HG02943 (cell line): ENCODE results near the gene CSPG4.
"Not testable (repeated sequence)": the region's sequence is repeated elsewhere in the genome, so short reads cannot be mapped to it uniquely, and the experiment has no call there.

Experiments used
- ATAC-seq: cut with Tn5 transposase; IDR thresholded peaks from one replicate; pipeline ENCODE4 v1.9.1; 2021; ENCODE audit warnings: mild to moderate bottlenecking, low read depth, moderate library complexity; ENCODE audit not compliant: unreplicated experiment

CSPG4 gene, protein sequence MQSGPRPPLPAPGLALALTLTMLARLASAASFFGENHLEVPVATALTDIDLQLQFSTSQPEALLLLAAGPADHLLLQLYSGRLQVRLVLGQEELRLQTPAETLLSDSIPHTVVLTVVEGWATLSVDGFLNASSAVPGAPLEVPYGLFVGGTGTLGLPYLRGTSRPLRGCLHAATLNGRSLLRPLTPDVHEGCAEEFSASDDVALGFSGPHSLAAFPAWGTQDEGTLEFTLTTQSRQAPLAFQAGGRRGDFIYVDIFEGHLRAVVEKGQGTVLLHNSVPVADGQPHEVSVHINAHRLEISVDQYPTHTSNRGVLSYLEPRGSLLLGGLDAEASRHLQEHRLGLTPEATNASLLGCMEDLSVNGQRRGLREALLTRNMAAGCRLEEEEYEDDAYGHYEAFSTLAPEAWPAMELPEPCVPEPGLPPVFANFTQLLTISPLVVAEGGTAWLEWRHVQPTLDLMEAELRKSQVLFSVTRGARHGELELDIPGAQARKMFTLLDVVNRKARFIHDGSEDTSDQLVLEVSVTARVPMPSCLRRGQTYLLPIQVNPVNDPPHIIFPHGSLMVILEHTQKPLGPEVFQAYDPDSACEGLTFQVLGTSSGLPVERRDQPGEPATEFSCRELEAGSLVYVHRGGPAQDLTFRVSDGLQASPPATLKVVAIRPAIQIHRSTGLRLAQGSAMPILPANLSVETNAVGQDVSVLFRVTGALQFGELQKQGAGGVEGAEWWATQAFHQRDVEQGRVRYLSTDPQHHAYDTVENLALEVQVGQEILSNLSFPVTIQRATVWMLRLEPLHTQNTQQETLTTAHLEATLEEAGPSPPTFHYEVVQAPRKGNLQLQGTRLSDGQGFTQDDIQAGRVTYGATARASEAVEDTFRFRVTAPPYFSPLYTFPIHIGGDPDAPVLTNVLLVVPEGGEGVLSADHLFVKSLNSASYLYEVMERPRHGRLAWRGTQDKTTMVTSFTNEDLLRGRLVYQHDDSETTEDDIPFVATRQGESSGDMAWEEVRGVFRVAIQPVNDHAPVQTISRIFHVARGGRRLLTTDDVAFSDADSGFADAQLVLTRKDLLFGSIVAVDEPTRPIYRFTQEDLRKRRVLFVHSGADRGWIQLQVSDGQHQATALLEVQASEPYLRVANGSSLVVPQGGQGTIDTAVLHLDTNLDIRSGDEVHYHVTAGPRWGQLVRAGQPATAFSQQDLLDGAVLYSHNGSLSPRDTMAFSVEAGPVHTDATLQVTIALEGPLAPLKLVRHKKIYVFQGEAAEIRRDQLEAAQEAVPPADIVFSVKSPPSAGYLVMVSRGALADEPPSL (N-terminal part only)

GRCh38 chr15:75712668-75713337 lies at the start of gene CSPG4:
Gene CSPG4, minus strand, starts transcription at chr15:75712848. Its CDS starts 93 bp downstream, at chr15:75712755.
- ATAC-seq = no peak

GRCh38 chr15:75762357-75762718 lies 49.7 kb upstream of the CSPG4 start:
- ATAC-seq = not testable (repeated sequence)

- no peak for ATAC-seq
These were observed 49.1 kb upstream of the CSPG4 start for GRCh38 chr15:75761446-75762356.

- ATAC-seq = no peak
These were observed 48.2 kb upstream of the CSPG4 start for GRCh38 chr15:75760704-75761435.

DNA sequence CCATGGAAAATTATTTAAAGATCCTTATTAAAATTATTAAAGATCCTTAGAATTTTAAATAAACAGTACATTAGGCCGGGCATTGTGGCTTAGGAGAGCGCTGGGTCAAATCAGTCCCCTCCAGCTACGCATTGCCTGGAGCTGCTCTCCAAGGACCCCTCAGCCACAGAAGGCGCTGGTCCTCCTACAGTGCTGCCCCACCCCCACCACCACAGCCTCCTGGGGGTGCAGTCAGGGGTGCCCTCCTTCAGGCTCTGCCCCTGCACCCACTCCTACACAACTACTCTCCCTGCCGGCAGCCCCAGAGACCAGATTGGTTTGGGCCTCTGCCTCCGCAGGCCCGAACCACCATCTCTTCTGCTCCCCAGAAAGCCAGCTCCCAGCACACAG lies 47.5 kb upstream of the CSPG4 start:
- ATAC-seq = not testable (repeated sequence)

GRCh38 chr15:75759416-75760130 lies 46.9 kb upstream of the CSPG4 start:
- ATAC-seq = no peak

DNA sequence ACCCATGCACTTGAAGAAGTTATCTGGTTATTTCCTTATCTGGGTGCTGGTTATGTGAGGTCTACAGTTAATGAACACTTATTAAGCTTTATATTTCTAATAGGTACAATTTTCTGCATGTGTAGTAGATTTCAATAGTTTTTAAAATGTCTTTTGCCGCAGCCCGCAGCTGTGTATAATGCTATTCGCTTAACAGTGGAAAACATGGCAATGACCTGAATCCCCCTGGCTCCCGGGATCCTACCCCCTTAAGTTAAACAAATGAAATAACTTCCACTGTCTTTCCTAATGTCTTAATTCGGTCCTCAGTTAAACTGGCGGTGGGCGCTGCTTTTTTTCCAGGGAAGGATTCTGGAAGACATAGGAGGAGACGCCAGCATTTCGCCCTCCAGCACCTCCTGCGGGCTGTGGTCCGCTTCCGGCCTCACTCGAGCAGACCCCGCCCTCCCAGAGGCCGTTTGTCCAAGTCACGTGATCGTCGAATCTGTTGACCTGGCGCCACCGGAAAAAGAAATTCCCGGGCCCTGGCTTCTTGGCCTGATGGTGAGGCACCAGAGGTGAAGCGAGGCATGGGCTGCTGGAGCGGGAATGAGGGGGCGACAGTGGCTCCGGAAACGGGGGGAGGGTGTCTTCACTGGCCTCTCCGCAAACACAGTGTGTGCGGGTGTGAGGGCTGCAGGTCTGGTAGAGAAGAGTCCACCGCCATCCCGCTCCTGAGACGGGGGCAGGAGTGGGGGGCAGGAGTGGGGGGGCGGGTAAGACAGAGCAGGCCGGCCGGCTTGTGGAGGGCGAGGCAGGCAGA lies 45.6 kb upstream of the CSPG4 start:
- peak; percentile 65 for ATAC-seq

DNA sequence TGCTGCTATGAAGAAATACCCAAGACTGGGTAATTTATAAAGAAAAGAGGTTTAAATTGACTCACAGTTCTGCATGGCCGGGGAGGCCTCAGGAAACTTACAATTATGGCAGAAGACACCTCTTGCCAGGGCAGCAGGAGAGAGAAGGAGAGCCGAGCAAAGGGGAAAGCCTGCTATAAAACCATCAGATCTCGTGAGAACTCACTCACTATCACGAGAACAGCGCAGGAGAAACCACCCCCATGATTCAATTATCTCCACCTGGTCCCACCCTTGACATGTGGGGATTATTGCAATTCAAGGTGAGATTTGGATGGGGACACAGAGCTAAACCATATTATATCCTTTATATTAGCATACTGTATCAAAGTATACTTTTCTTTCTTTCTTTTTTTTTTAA lies 42.2 kb upstream of the CSPG4 start:
- not testable (repeated sequence) for ATAC-seq

DNA sequence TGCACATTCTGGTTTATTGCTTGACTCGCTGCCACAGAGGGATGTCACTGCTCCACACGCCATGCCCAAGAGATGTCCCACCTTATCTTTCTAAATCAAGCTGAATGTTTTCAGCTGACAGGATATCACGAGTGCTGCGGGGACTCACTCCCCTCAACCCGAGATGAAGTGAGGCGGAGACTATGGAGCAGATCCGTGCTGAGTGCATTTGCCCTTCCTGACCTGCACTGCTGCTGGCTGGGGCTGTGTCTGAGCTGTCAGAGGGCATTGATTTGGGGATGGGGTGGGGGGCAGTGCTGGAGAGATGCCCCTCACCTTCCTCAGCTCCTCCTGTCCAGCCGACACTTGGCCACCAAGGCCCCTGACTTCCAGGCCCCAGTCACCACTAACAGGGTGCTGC lies 40.5 kb upstream of the CSPG4 start:
- ATAC-seq = no peak

- ATAC-seq = no peak
These were observed 39.2 kb upstream of the CSPG4 start for GRCh38 chr15:75751891-75752290.

- ATAC-seq = no peak
These were observed 38.6 kb upstream of the CSPG4 start for GRCh38 chr15:75751116-75751875.

GRCh38 chr15:75750261-75751050 lies 37.8 kb upstream of the CSPG4 start:
- no peak for ATAC-seq

DNA sequence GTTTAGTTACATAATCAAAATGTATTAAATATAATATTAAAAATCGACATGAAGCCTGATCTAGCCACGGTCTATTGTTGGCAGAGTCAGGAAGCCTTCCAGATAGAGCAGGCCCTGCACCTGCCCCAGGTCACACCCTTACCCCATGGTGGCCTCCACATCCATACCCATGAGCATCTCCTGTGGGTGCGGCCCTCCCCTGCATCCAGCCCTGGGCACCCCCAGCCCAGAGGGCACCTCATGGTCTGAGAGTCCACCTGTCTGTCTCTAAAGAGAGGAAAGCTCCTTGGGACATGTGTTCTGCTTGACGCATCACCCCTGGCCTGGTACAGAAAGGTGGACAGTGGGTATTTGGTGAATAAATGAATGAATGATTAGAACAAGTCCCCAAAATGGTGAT lies 37.2 kb upstream of the CSPG4 start:
- no peak for ATAC-seq

- ATAC-seq = not testable (repeated sequence)
These were observed 36.2 kb upstream of the CSPG4 start for GRCh38 chr15:75748882-75749281.

DNA sequence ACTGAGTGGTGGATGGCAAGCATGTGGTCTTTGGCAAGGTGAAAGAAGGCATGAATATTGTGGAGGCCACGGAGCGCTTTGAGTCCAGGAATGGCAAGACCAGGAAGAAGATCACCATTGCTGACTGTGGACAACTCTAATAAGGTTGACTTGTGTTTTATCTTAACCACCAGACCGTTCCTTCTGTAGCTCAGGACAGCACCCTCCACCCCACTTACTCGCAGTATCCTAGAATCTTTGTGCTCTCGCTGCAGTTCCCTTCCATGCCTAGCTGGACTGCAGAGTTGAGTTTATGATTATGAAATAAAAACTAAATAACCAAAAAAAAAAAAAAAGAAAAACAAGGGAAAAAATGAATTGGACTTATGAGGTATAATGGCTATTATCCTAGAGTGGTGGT lies 34.5 kb upstream of the CSPG4 start:
- ATAC-seq = not testable (repeated sequence)

DNA sequence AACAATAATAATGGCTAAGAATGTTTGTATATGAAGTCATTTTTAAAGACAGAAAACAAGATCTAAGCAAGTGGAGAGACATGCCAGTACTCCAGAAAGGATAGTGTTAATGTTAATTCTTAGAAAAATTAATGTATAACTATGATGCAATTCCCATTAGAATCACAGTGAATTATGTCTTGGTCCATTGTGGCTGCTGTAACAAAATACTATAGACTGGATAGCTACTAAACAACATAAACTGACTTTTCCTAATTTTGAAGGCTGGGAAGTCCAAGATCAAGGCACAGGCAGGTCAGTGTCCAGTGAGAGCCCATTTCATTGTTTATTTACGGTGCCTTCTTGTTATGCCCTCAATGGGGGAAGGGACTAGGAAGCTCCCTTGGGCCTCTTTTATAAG lies 32.7 kb upstream of the CSPG4 start:
- no peak for ATAC-seq
